NCI-H2107 treated with DMSO at 0.1 percent for 48 hours (cell line): ENCODE results near the gene IL20RB.
A peak's percentile ranks its signal among the peaks of the same experiment; 100 is the strongest.

Source experiments
- DNase-seq: peaks from one replicate; lab custom pipeline; 2025; ENCODE audit not compliant: unreplicated experiment; lab: John Stamatoyannopoulos, UW

The IL20RB gene

DNA sequence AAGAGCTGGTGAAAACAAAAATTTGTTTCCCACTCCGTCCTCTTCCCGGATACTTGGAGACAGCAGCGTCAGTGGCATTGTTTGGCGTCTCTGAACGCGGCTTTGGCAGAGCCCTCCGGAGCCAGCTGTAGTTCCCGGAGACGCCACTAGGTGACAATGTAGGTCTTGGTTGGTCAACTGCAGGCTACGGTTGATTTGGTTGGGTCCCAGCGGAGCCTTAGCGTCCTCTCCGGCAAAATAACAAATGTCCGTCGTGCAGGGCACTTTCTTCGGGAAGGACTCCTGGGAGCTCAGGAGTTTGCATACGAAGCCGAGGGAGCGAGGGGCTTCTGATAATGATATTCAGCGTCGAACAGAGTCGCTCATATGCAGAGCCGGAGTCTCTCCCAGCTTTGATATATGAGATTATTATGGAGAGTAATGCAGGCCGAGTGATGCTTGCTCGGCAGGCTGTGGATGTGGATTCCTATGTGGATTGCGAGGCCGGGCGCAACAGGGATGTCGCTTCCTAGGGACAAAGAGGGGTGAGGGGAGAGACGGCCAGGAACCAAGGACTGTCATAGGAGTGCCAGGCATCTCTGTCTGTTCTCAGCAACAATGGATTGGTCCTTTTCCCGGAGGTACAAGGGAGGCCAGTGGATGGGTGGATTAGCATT lies 74.8 kb downstream of the IL20RB start:
- DNase-seq: peak; percentile 84

DNA sequence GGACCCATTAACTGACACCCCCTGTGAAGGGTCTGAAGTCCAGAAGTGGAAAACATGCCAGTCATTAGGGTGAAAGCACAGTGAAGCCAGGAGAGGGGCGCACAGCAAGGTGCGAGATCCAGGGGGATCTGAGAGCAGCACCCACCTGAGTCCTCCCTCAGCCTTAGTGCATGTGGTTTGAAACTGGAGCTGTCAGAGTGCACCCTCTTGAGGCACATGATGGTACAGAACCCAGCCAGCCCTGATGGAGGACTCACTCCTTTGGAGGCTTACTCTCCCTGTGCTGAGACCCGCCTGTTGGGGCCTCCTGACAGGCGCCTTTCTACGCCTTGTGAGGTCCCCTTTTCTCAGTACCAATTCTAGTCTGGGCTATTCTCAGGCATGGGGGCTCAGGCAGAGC lies 77.8 kb downstream of the IL20RB start:
- no peak for DNase-seq

- DNase-seq: no peak
Measured at GRCh38 chr3:137039570-137039969, 81.8 kb downstream of the IL20RB start.

DNA sequence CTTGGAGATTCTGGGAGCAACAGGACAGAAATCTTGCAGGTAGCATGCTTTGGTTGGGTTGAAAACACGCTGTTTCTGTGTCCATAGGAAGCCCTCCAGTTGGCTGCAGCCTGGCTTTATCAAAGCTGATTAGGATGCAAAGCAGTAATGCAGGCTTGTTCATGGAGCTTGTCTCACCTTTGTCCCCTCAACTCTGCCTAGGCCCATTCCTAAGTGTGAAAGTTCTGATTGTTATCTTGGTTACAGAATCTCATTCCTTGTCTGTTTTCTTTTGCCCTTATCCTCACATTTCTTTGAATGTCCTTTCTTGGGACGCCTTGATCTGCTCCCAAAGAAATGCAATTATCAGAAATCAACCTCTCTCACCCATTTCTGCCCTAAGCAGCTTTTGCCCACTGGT lies 83.5 kb downstream of the IL20RB start:
- DNase-seq: no peak

DNA sequence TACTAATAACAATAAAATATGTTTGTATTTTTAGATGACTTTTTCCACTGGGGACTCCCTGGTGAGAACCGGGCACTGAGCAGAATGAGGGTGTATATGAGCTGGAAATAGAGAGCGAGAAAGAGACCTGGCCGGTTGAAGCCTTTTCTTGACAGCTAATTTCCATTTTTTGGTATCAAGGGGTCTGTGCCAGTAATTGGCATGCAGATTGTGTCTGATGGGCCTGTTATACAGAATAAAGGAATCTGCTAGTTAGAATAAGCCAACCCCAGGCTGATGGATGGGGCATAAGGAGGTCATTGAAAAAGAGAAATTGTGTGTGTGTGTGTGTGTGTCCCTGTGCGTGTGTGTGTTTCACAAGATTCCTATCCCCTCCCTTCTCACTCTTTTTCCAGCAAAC lies 83.9 kb downstream of the IL20RB start:
- no peak for DNase-seq

GRCh38 chr3:137046747-137047146 lies 89.0 kb downstream of the IL20RB start:
- DNase-seq: no peak

DNA sequence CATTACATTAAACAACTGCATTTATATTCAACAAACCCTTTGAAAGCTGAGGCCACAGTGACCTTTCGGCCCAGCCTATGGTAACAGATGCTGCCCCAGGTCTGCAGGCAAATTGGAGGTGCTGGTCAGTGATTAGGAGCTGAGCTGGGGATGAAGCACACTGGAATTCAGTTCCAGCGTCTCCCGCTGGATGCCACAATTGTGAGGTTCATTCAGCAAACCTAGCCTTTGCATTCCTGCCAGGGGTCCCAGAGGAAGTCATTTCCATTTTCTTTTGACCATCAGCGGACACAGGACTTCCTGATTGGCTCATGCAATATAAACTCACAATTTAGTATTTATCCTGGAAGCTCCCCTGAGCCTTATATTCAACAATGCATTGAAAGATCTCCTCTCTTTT lies 89.5 kb downstream of the IL20RB start:
- DNase-seq: no peak

- no peak for DNase-seq
Measured at GRCh38 chr3:137050281-137050680, 92.5 kb downstream of the IL20RB start.

GRCh38 chr3:137052298-137052697 lies 94.5 kb downstream of the IL20RB start:
- DNase-seq: no peak
